Stomach (tissue), 9 donors: Measurements from ENCODE around the gene ATR. TPM values are rescaled to one million over a fixed set of nuclear protein-coding genes. Genes with fewer than 3 reads are reported as not detected.
"Not testable (repeated sequence)": the region's sequence is repeated elsewhere in the genome, so short reads cannot be mapped to it uniquely, and the experiment has no call there.

Experiments used
- DNase-seq, 2 donors: peaks; one replicate each; pipeline versions ENCODE4 v3.0.0 to v3.0.0-alpha.2; 2013 to 2019
- H3K27ac ChIP-seq, 5 donors: fragments of 200-600 bp in 4 of 5; sonication (generic) in 4 of 5; one replicate each; pipeline ENCODE4 v1.5.1; 2013 to 2019; ENCODE audit warnings: mild to moderate bottlenecking in 1 of 5, moderate library complexity in 1 of 5
- H3K27me3 ChIP-seq, 3 donors: fragments of 200-600 bp; sonication (generic); one replicate each; pipeline ENCODE4 v1.5.1; 2017 to 2019; ENCODE audit warnings: mixed run types in 1 of 3
- H3K36me3 ChIP-seq, 4 donors: fragments of 200-600 bp; sonication (generic); 1 replicate in 3 of 4; 2 replicates in 1 of 4; pipeline ENCODE4 v1.5.1; 2016 to 2019
- H3K4me1 ChIP-seq, 4 donors: fragments of 200-600 bp; sonication (generic); one replicate each; pipeline ENCODE4 v1.5.1; 2016 to 2019
- H3K4me3 ChIP-seq, 4 donors: fragments of 200-600 bp; sonication (generic) in 3 of 4; one replicate each; pipeline ENCODE4 v1.5.1; 2016 to 2019; ENCODE audit warnings: mild to moderate bottlenecking in 1 of 4
- H3K9me3 ChIP-seq, 4 donors: fragments of 200-600 bp; sonication (generic); one replicate each; pipeline ENCODE4 v1.5.1; 2016 to 2019
- CTCF ChIP-seq, 7 experiments: fragments of 450-650 bp in 4 of 7; fragments of 200-600 bp in 3 of 7; sonication (generic) in 3 of 7; IDR thresholded peaks; one replicate each; pipeline ENCODE4 v1.5.1; 2016 to 2019; ENCODE audit warnings: antibody characterized with exemption in 7 of 7, control low read depth in 2 of 7, mild to moderate bottlenecking in 1 of 7
- EP300 ChIP-seq: sonication (generic); formaldehyde crosslinking; IDR thresholded peaks from one replicate; pipeline ENCODE4 v1.6.1; 2017; ENCODE audit warnings: antibody characterized with exemption
- POLR2A ChIP-seq, 4 donors: fragments of 450-650 bp; IDR thresholded peaks; one replicate each; pipeline ENCODE4 v1.6.1; 2016; ENCODE audit warnings: antibody characterized with exemption in 4 of 4, control low read depth in 2 of 4, mild to moderate bottlenecking in 1 of 4, moderate library complexity in 1 of 4
- POLR2AphosphoS5 ChIP-seq, 3 donors: sonication (generic); formaldehyde crosslinking; IDR thresholded peaks; one replicate each; pipeline ENCODE4 v1.6.1; 2016; ENCODE audit warnings: antibody characterized with exemption in 3 of 3
- WGBS, 5 donors: extraction: QIAGEN DNeasy Blood & Tissue Kit in 3 of 5; methylation state at CpG; one replicate each; pipeline versions ENCODE4 v1.1.5 to v1.1.7; 2013 to 2018; 5-methylcytosine and 5-hydroxymethylcytosine counted together
- intact Hi-C: fragments of 100-400 bp; cut with DNase I; formaldehyde crosslinking; loops from one replicate; pipeline ENCODE4 v1.15.1; 2023; ENCODE audit warnings: low total_unique reads
- polyA plus RNA-seq, 3 donors: library from polyadenylated mRNA; stranded (reverse); fragments of 200-250 nt; gene quantifications; one replicate each; pipeline ENCODE4 v1.2.3, GENCODE V29; 2013
- total RNA-seq, 5 donors: library from RNA; depleted of rRNA; stranded (reverse); fragments of >200 nt; gene quantifications; one replicate each; pipeline versions ENCODE4 v1.1.0 to v1.2.3, GENCODE V29; 2014 to 2016
- donor health status: healthy with polysubstance abuse.
- donor health status: Bipolar disorder and iron deficiency.
- donor health status: healthy.

ATR gene
- total and polyA plus RNA-seq, 8 donors: 6.0 to 51.0 (median 14.5) TPM

DNA sequence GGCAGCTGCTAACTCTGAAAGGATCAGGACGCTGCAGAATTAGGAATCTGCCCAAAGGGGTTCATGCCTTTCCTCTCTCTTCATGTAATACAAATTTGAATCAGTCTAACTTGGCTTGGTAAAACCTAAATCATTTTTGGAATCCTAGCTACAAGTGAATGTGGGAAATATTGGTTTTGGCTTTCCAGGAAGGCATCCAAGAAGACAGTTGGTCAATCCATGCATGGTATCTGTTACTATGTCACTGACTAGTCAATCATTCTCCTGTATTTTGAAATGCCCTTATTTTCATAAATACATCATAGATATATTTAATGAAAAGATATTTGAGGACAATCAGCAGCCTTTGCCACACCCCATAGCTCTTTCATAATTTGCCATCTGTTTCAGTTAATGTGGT, 10.2 kb upstream of the ATR start:
- 77 to 90% (median 82%) methylated on average over 1 of the region's 1 CpG for WGBS, 5 donors
- TF ChIP-seq POLR2AphosphoS5 (IDR thresholded peaks at IDR 0.05) (no peak), POLR2A (IDR thresholded peaks at IDR 0.05) (no peak), CTCF (IDR thresholded peaks at IDR 0.05) (no peak), EP300 (no peak)
- intact Hi-C loops: loop anchor here (5.0 kb wide), 1 partner anchor 404 kb away; no protein-coding TSS in a partner anchor
- no peaks in the 10 kb centered on the region for H3K36me3 ChIP-seq
- H3K4me1 ChIP-seq: peaks cover 0 to 5% (median 2%) of the 10 kb centered on the region in 4 donors
- no peaks in the 10 kb centered on the region for H3K9me3 ChIP-seq
- no peak for DNase-seq
- peaks cover 0 to 8% (median 0%) of the 10 kb centered on the region in 3 donors for H3K27me3 ChIP-seq
- no peak overlapping the region for H3K4me3 ChIP-seq
- no peak overlapping the region for H3K27ac ChIP-seq

DNA sequence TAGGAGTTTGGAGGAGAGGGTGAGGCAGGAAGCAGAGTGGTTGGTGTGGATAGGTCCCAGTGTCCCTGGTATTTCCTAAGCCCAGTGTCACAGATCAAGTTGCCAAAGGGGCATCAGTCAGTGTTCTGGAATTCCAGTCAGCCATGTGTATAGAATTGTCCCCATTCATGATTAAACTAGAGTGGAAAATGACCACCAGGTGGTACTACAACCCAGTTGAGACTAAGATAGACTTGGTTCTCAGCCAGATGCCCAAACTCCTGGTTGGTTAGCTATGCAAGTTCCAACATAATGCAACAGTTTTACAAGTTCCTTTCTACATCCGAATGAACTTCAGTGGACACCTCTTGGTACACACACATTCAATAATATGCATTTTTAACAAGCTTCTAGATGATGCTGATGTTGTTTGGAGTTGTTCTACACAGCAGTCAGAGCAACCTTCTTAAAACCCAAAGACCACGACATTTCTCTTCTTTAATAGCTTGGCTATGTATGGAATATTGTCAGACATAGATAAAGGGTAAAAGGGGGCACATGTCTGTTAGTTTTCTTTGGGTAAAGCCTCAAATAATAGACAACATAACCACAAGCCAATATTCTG, 8.4 kb upstream of the ATR start:
- peak; percentile 41 to 87 for DNase-seq
- TF ChIP-seq POLR2A (IDR thresholded peaks at IDR 0.05) (no peak), POLR2AphosphoS5 (IDR thresholded peaks at IDR 0.05) (peak in 1 of 3 donors; percentile 47), EP300 (no peak), CTCF (IDR thresholded peaks at IDR 0.05) (peak in 4 of 7 experiments; percentile 49 to 79 (median 62))
- Histone ChIP-seq H3K9me3 (no peaks in the 10 kb centered on the region), H3K36me3 (no peaks in the 10 kb centered on the region), H3K27me3 (peaks cover 0 to 8% (median 5%) of the 10 kb centered on the region in 3 donors), H3K4me1 (peaks cover 0 to 5% (median 2%) of the 10 kb centered on the region in 4 donors), H3K27ac (no peak overlapping the region), H3K4me3 (no peak overlapping the region)
- WGBS, 5 donors: 43 to 47% (median 43%) methylated on average over 2 of the region's 2 CpGs
- intact Hi-C loops: loop anchor here (5.0 kb wide), 1 partner anchor 405 kb away; no protein-coding TSS in a partner anchor

DNA sequence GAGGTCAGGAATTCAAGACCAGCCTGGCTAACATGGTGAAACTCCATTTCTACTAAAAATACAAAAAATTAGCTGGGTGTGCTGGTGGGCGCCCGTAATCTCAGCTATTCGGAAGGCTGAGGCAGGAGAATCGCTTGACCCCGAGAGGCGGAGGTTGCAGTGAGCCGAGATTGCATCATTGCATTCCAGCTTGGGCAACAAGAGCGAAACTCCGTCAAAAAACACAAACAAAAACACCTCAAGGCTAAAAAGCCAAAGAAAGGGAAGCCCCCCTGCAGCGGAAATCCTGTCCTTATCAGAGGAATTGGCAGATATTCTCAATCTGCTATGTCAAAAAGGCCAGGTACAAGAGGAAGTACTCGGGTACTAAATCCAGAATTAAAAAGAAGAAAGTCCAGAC, 2.5 kb upstream of the ATR start:
- H3K27me3 ChIP-seq, intact Hi-C loops, H3K27ac ChIP-seq, DNase-seq, H3K36me3 ChIP-seq, H3K9me3 ChIP-seq, H3K4me3 ChIP-seq: not testable (repeated sequence)
- WGBS, 5 donors: 68 to 88% (median 80%) methylated on average over 11 of the region's 11 CpGs
- peaks cover 12 to 31% (median 22%) of the 10 kb centered on the region in 4 donors for H3K4me1 ChIP-seq

GRCh38 chr3:142580061-142580423, 1.5 kb upstream of the ATR start:
- intact Hi-C loops: no loop called here
- Histone ChIP-seq H3K9me3 (no peaks in the 10 kb centered on the region), H3K4me1 (peaks cover 12 to 41% (median 25%) of the 10 kb centered on the region in 4 donors), H3K27me3 (peaks cover 0 to 7% (median 5%) of the 10 kb centered on the region in 3 donors), H3K27ac (no peak overlapping the region), H3K36me3 (no peaks in the 10 kb centered on the region), H3K4me3 (no peak overlapping the region)
- DNase-seq: no peak
- no peak for TF ChIP-seq POLR2A (IDR thresholded peaks at IDR 0.05)
- TF ChIP-seq POLR2AphosphoS5 (IDR thresholded peaks at IDR 0.05): no peak
- no peak for TF ChIP-seq EP300
- TF ChIP-seq CTCF (IDR thresholded peaks at IDR 0.05): no peak
- 92 to 100% (median 100%) methylated on average over 1 of the region's 1 CpG for WGBS, 5 donors

DNA sequence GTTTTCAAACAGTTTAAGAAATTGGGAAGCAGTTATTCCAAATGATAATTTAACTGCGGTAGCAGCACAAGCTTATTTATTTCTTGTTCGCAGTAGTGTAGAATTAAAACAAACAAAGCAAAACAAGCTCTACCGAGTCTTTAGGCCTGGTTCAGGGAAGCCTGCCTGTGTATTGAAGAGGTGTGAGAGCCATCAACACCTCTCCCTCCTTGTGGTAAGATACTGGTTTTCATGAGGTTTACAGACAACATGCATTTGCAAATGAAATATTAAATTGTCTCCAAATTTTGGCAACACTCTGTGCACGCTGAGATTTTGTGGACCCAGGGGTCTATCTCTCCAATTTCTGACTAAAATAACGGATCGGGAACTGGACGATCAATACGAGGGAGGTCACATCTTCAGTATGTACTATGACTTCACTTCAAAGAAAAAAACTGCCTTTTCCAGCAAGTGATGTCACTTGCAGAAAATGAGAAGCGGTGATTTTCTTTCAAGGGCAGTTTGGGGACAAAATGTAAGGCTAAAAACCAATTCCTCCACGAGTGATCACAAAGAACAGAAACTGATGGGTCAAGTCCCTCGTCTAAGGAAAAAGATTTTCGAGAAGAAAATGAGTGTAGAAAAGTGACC, 721 bp downstream of the ATR start:
- peak overlapping the region in 4 of 5 donors; percentile 95 to 97 (median 96) for H3K27ac ChIP-seq
- intact Hi-C loops: no loop called here
- WGBS, 5 donors: 2 to 6% (median 3%) methylated on average over 12 of the region's 12 CpGs
- TF ChIP-seq POLR2AphosphoS5 (IDR thresholded peaks at IDR 0.05): no peak
- TF ChIP-seq CTCF (IDR thresholded peaks at IDR 0.05): no peak
- TF ChIP-seq POLR2A (IDR thresholded peaks at IDR 0.05): no peak
- H3K9me3 ChIP-seq: no peaks in the 10 kb centered on the region
- peak overlapping the region; percentile 68 to 94 (median 89) for H3K4me3 ChIP-seq
- H3K4me1 ChIP-seq: peaks cover 12 to 48% (median 29%) of the 10 kb centered on the region in 4 donors
- H3K36me3 ChIP-seq: no peaks in the 10 kb centered on the region
- H3K27me3 ChIP-seq: no peaks in the 10 kb centered on the region
- no peak for DNase-seq
